HG03432 (cell line): Measurements from ENCODE around the gene EMID1.
"Not testable (repeated sequence)": the region's sequence is repeated elsewhere in the genome, so short reads cannot be mapped to it uniquely, and the experiment has no call there.

Source experiments
- ATAC-seq: cut with Tn5 transposase; IDR thresholded peaks from one replicate; pipeline ENCODE4 v1.9.1; 2021; ENCODE audit warnings: mild to moderate bottlenecking, moderate library complexity; ENCODE audit not compliant: unreplicated experiment

The EMID1 gene

DNA sequence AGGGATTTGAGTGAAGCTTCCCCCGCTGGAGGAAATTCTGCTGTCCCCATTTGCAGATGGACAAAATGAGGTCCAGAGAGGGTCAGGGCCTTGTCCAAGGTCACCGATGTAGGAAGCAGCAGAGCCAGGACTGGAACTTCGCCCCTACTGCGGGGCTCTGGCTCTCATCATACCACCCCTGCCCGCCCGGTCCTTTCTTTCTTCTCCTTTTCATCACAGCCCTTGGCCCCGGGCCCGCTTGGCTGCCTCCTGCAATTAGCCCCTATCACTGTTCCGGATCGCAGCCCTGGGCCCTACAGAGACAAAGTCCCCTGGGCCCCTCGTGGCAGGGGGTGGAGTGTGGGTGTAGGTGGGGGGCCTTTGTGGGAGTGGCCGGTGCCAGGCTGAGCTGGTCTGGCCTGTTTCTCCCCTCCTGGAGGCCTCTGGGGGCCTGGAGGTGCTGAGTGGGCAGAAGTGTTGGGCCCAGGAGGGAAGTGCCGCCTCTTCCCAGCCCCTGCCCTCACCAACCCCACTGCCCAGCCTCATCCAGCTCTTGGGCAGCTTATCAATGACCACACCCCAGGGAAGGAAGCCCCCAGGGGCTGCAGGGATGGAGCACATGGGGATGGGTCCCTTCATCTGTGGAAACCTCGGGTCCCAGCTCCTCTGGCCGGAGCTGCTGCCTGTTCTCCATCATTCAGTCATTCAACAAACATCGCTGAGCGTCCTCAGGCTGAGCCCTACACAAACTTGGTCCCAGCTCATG is 3.4 kb downstream of the EMID1 start:
- no peak for ATAC-seq

- no peak for ATAC-seq
Measured at GRCh38 chr22:29209624-29209929, 3.9 kb downstream of the EMID1 start.

GRCh38 chr22:29211066-29211465 is 5.4 kb downstream of the EMID1 start:
- no peak for ATAC-seq

GRCh38 chr22:29211466-29211865 is 5.8 kb downstream of the EMID1 start:
- ATAC-seq = no peak

DNA sequence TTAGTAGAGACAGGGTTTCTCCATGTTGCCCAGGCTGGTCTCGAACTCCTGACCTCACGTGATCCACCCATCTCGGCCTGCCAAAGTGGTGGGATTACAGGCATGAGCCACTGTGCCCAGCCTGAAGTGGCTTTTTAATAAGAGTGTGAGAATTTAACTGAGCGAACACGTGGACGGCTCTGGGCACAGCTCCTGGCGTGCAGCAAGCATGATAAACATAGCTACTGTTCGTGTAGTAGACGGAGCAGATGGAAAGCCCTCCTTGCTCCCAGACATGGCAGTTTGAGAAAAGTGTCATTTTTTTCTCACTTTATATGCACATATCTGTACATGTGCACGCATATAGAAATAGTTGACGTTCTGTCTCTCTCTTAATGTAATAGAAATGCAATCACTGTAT is 7.0 kb downstream of the EMID1 start:
- ATAC-seq = no peak

GRCh38 chr22:29213493-29213892 is 7.8 kb downstream of the EMID1 start:
- no peak for ATAC-seq

- no peak for ATAC-seq
Measured at GRCh38 chr22:29214232-29214631, 8.5 kb downstream of the EMID1 start.

DNA sequence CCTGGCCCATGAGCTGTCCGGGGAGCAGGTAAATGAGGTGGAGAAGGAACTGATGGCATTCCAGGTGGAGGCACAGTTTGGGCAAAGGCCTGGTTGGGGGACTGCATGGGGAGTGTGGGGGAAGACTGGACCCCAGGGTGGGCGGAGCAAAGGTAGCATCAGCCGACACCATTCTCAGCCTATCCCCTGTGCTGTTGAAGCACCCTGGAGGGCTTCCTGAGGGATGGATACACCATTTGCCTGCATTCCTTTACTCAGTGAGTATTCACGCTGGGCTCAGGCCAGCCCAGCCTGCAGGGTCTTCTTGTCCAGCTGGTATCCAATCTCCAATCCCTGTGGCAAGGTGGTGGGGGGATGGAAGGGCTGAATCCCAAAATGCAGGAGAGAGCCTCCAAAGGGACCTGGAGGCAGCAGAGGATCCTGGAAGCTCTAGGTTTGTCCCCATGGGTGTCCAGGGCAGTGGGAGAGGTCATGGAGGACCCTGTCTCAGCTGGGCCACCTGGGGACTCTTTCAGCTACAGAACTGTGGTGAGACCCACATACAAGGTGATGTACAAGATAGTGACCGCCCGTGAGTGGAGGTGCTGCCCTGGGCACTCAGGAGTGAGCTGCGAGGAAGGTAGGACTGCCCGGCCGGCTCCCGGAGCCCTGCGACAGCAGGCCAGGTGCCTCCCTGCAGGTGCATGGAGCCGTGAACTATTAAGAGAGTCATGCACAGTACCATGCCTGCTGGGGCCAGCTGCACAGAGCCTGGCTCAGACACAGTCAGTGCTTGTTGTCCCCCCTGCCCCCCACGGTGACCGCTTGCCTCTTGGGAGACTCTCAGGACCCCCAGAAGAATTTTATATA is 9.5 kb downstream of the EMID1 start:
- ATAC-seq = no peak

DNA sequence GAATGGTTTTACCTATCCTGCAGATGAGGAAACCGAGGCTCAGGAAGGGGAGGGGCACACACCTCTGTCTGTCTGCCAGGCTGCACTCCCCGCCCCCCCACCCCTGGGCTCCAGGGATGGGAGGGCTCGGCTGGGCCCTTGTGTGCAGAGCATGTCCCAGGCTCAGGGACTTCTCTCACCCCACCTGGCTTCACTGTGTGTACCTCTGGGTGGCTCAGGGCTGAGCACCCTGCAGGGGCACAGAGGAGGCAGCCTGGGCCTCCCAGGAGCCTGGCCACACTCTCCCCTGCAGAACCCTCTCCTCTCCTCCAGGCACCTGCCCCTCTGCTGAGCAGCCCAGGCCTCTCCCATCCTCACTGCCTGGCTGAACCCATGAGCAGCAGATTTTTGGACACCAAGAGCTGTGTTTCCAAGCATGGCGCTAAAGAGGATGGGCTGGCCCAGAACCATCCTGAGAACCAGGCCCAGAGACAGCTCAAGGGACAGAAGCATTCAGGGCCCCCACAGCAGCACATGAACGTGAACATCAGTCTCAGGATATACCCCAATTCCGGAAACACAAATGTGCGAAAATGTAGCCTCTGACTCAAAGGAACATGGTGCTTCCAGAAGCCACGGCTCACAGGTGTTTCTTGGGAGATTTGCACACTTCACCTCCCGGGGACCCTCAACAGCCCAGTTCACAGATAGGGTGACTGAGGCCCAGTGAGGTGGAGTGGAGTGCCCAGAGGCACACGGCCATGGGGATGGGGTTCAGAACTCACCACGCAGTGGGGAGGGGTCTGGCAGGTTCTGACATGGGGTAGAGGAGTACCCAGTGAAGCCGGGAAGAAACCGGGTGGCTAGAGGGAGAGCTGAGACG is 10.5 kb downstream of the EMID1 start:
- ATAC-seq = no peak

- no peak for ATAC-seq
Measured at GRCh38 chr22:29216873-29217666, 11.4 kb downstream of the EMID1 start.

DNA sequence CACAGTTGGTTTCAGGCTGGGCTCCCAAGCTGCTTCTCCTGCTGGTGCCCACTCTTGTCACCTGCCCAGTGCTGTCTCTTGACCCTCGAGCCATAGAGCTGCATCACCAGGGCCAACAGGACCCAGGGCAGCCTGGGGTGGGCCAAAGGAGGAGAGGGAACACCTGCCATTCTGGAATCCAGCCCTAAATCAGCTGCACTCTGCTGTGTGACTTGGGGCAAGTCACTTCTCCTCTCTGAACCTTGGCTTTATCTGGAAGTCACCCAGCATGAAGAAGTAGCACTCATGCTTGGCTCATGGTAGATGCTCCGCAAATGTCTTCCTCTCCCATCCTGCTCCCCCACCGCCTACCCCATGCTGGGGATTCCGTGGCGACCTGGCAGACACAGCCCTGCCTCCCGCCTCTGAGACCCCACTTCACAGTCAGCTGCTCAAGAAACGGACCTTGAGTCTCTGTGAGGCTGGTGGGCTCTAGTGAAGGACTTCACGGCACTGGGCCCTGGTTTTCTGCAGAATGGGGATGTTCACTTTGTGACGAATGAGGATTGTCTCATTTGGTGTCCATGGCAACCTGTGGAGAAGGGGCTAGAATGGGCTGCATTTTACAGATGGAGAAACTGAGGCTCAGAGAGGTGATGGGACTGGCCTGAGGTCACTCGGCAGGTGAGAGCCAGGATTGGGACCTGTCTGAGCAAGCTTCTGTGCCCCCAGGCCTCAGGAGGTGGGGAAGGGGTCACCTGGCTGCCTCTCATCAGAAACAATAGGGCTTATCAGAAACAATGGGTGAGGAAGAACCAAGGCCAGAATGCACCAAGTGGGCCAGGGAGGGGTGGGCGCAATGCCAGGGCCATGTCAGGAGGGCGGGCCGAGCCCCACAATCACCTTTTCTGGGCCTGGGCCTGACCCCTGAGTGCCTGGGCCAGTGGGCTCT is 12.4 kb downstream of the EMID1 start:
- ATAC-seq = no peak

- no peak for ATAC-seq
Measured at GRCh38 chr22:29218758-29219408, 13.2 kb downstream of the EMID1 start.

DNA sequence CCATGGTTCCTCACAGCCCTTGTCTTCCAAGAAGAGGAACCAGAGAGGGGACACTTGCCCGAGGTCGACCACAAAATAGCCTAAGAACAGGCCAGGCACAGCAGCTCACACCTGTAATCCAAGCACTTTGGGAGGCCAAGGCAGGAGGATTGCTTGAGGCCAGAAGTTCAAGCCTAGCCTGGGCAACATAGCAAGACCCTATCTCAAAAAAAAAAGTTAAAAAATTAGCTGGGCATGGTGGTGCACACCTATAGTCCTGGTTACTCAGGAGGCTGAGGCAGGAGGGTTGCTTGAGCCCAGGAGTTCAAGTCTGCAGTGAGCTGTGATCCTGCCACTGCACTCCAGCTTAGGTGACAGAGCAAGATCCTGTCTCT is 13.7 kb downstream of the EMID1 start:
- not testable (repeated sequence) for ATAC-seq

- ATAC-seq = no peak
Measured at GRCh38 chr22:29219881-29220670, 14.4 kb downstream of the EMID1 start.

DNA sequence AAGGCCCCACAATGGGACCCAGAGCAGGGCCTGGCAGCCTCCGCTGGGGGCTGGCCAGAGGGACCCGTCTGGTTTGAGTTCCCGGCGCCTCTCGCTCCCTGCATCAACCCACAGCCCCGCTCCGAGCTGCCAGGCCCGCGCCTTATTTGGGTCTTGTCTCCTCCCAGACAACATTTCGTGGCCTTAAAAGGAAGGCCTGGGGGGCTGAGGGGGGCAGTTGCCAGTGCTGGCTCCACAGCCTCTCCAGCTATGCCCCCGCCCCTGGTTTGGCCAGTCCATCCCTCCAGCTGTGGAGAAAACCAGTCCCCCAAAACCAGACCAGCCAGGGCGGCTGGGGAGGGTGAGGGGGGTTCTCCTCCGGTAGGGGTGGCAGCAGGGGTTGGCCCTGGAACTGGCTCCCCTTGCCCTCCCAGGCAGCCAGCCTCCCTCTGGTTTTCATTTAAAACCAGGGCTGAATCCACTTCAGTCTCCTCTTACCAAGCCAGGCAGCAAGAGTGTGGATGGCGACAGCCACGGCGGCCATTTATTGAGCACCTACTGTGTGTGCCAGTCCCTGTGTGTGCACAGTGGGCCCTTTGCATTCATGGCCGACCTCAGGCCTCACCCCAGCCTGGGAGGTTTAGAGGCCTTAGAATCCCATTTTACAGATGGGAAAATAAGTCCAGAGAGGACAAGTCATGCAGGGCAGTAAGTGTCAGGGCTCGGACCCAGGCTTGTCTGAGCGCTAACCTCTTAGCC is 18.6 kb downstream of the EMID1 start:
- no peak for ATAC-seq

DNA sequence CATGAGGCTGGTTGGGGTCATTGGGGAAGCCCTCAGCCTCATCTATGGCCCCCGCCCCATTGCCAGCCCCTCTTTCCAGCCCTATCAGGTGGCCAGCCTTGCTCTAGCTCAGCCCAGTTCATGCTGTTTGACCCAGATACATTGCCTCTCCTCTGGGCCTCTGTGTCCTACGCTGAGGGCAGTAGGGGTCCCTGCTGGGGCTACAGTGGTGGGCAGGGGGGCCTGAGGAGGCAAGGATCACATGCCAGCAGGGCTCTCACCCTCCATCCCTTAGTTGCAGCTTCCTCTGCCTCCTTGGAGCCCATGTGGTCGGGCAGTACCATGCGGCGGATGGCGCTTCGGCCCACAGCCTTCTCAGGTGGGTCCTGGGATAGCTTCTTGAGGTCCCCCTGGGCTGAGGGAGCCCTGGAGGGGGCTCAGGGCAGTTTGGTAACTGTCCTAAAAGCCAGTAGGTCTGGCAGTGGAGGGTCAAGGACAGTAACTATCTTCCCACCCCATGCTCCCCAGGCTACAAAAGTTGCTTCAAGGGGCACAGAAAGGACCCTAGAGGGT is 19.2 kb downstream of the EMID1 start:
- ATAC-seq = no peak

- ATAC-seq = no peak
Measured at GRCh38 chr22:29225422-29226090, 19.9 kb downstream of the EMID1 start.
